Calu3 (cell line): Measurements from ENCODE around the gene FOXP1. TPM values are rescaled to one million over a fixed set of nuclear protein-coding genes. Genes with fewer than 3 reads are reported as not detected.

ENCODE experiments used
- BruUV-seq: library from RNA; stranded (reverse); fragments of 400-500 nt; replicated peaks from 2 replicates; lab custom pipeline; 2021; lab: Mats Ljungman, UMichigan
- CTCF ChIA-PET: fragments of 300-600 bp; sonication (Branson Sonifier 250); formaldehyde crosslinking; loops from one replicate; lab custom pipeline; 2022; ENCODE audit warnings: antibody characterized with exemption; lab: Charles Lee
- DNase-seq: peaks from one replicate; pipeline ENCODE4 v3.0.0; 2022
- H3K27ac Mint-ChIP-seq: one replicate; pipeline ENCODE4 v1.8.0; 2022; ENCODE audit warnings: mixed read lengths; ENCODE audit not compliant: unreplicated experiment
- H3K27me3 Mint-ChIP-seq: one replicate; pipeline ENCODE4 v1.8.0; 2022; ENCODE audit warnings: mixed read lengths; ENCODE audit not compliant: unreplicated experiment
- H3K36me3 Mint-ChIP-seq: one replicate; pipeline ENCODE4 v1.8.0; 2022; ENCODE audit warnings: mild to moderate bottlenecking, moderate library complexity, mixed read lengths; ENCODE audit not compliant: insufficient read depth, unreplicated experiment
- H3K4me1 Mint-ChIP-seq: one replicate; pipeline ENCODE4 v1.8.0; 2022; ENCODE audit warnings: mild to moderate bottlenecking, low read depth, mixed read lengths; ENCODE audit not compliant: unreplicated experiment
- H3K4me3 Mint-ChIP-seq: one replicate; pipeline ENCODE4 v1.8.0; 2022; ENCODE audit warnings: mild to moderate bottlenecking, low read depth, moderate library complexity, mixed read lengths; ENCODE audit not compliant: unreplicated experiment
- H3K9me3 Mint-ChIP-seq: one replicate; pipeline ENCODE4 v1.8.0; 2022; ENCODE audit warnings: low read depth, mixed read lengths; ENCODE audit not compliant: unreplicated experiment
- intact Hi-C: fragments of 100-400 bp; cut with micrococcal nuclease; formaldehyde crosslinking; loops from one replicate; pipeline ENCODE4 v1.10.0; 2022; ENCODE audit not compliant: unreplicated experiment
- total RNA-seq: library from RNA; stranded (reverse); gene quantifications from 2 replicates; pipeline ENCODE4 v1.2.3, GENCODE V29; 2022
- TF ChIP-seq, protein P1 (sequence below): fragments of 200-600 bp; IDR thresholded peaks from one replicate; pipeline ENCODE4 v1.8.0; 2022; ENCODE audit warnings: antibody characterized with exemption; ENCODE audit not compliant: unreplicated experiment

The FOXP1 gene
- total RNA-seq, 1 experiment from 2014 or later: 82.8 TPM

DNA sequence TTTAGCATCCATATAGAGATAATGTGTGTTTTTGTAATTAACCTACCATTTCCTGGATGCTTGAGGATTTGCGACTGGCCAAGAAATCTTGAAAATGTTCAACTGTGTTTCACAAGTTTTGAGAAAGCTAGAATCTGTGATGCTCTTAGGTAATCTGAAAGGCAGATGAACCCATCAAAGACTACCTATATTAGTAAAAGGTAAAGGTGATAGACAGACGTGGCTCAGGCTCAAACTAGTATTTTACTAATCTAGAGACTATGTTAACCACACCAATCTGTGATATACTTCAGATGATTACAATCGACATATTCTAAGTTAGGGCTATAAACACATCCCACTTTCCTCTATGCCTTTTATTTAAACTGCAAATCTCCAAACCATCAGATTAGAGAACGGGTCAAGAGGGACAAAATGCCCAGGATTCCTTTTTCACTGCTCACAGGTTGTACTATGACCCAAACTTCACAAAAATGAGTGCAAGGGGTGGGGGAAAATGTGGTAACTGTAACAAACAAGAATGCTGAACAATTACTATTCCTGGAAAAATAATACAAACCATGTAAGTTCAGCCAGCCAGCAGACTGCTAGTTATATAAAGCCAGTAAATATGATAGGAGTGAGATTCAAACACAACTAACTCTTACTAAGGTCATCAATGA lies 295.1 kb downstream of the FOXP1 start:
- TF ChIP-seq, protein P1, sequence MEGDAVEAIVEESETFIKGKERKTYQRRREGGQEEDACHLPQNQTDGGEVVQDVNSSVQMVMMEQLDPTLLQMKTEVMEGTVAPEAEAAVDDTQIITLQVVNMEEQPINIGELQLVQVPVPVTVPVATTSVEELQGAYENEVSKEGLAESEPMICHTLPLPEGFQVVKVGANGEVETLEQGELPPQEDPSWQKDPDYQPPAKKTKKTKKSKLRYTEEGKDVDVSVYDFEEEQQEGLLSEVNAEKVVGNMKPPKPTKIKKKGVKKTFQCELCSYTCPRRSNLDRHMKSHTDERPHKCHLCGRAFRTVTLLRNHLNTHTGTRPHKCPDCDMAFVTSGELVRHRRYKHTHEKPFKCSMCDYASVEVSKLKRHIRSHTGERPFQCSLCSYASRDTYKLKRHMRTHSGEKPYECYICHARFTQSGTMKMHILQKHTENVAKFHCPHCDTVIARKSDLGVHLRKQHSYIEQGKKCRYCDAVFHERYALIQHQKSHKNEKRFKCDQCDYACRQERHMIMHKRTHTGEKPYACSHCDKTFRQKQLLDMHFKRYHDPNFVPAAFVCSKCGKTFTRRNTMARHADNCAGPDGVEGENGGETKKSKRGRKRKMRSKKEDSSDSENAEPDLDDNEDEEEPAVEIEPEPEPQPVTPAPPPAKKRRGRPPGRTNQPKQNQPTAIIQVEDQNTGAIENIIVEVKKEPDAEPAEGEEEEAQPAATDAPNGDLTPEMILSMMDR: no peak
- Mint-ChIP-seq H3K4me1 (no peaks in the 10 kb centered on the region), H3K27ac (no peak overlapping the region), H3K36me3 (no peaks in the 10 kb centered on the region), H3K4me3 (no peak overlapping the region), H3K27me3 (no peaks in the 10 kb centered on the region), H3K9me3 (peaks cover 3% of the 10 kb centered on the region)
- CTCF ChIA-PET: no interaction called here
- DNase-seq: no peak
- intact Hi-C loops: no loop called here
- BruUV-seq: no TSS peak

DNA sequence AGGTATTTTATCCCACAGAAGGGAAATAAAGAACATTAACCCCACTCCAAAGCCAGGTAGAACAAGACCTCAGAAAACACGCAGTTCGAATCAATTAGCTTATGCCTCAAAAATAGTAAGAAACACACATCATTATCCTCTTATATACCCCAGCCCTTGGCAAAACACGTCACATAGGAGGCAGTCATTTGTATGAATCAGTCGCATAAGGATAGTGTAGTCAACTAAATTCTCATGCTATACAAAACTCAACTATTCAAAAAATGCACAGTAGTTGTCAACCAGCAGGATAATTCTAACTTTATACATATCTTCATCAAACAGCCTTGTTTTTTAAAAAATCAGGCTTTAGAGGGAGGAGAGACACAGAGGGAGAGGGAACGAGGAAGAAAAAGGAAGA lies 298.4 kb downstream of the FOXP1 start:
- no peak overlapping the region for H3K27ac Mint-ChIP-seq
- H3K36me3 Mint-ChIP-seq: no peaks in the 10 kb centered on the region
- TF ChIP-seq, protein P1: no peak
- BruUV-seq: no TSS peak
- CTCF ChIA-PET: no interaction called here
- intact Hi-C loops: no loop called here
- H3K9me3 Mint-ChIP-seq: peaks cover 2% of the 10 kb centered on the region
- H3K4me1 Mint-ChIP-seq: no peaks in the 10 kb centered on the region
- H3K27me3 Mint-ChIP-seq: no peaks in the 10 kb centered on the region
- H3K4me3 Mint-ChIP-seq: no peak overlapping the region
- no peak for DNase-seq

DNA sequence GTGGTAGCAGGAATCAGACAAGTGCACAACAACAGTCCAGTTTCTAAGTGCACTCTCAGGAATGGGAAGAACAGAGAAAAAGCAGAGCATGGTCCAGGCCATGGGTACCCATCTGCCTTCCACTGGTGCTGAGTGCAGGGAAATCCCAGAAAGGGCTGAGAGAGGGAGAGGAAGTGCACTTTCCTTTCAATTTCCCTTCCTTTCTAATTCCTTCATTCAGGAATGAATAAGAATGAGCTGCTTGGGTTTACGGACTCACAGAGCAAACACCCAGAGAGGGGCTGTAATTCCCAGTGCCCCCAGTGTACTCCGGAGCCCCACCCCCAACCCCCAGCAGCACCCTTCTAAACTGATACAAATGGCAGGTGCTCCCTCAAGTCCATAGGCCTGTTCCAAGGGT lies 300.6 kb downstream of the FOXP1 start:
- intact Hi-C loops: no loop called here
- CTCF ChIA-PET: interaction anchor here (0.6 kb wide), 1 partner anchor 1215 kb away, joined by 8 read pairs; no protein-coding TSS in a partner anchor

DNA sequence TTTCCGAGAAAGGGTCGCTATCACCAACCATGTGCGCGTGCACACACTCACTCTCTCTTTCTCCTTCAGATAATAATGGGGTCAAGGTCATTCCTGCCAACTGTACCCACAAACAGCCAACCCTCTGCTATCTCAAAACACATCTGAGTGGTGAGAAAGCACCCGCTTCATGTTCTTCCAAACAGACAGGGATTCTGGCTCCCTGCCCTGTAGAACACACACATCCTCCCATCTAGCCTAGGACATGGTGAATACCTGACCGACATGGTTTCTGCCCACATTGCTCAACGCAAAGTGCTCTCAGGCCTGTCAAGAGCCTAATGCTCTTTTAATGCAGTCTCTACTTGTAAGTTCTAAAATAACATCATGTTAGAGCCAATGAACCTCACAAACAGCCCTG lies 302.2 kb downstream of the FOXP1 start:
- CTCF ChIA-PET: interaction anchor here (0.7 kb wide), 1 partner anchor 171 kb away, joined by 3 read pairs; no protein-coding TSS in a partner anchor
- Mint-ChIP-seq H3K4me3 (no peak overlapping the region), H3K36me3 (no peaks in the 10 kb centered on the region), H3K27ac (no peak overlapping the region), H3K9me3 (no peaks in the 10 kb centered on the region), H3K27me3 (no peaks in the 10 kb centered on the region), H3K4me1 (no peaks in the 10 kb centered on the region)
- no peak for DNase-seq
- intact Hi-C loops: no loop called here
- BruUV-seq: no TSS peak
- TF ChIP-seq, protein P1: no peak

More for the DNA sequence above, 300.6 kb downstream of the FOXP1 start:
- no peak for DNase-seq
- no peaks in the 10 kb centered on the region for H3K9me3 Mint-ChIP-seq
- no peak overlapping the region for H3K4me3 Mint-ChIP-seq
- H3K27me3 Mint-ChIP-seq: no peaks in the 10 kb centered on the region
- H3K4me1 Mint-ChIP-seq: no peaks in the 10 kb centered on the region
- no TSS peak for BruUV-seq
- no peak overlapping the region for H3K27ac Mint-ChIP-seq
- H3K36me3 Mint-ChIP-seq: no peaks in the 10 kb centered on the region
- TF ChIP-seq, protein P1: no peak
